GM18498 (cell line): Measurements from ENCODE around the gene COL4A2.

Source experiments
- ATAC-seq: cut with Tn5 transposase; IDR thresholded peaks from one replicate; pipeline ENCODE4 v1.9.1; 2021; ENCODE audit warnings: mild to moderate bottlenecking, moderate library complexity; ENCODE audit not compliant: unreplicated experiment

COL4A2 gene

DNA sequence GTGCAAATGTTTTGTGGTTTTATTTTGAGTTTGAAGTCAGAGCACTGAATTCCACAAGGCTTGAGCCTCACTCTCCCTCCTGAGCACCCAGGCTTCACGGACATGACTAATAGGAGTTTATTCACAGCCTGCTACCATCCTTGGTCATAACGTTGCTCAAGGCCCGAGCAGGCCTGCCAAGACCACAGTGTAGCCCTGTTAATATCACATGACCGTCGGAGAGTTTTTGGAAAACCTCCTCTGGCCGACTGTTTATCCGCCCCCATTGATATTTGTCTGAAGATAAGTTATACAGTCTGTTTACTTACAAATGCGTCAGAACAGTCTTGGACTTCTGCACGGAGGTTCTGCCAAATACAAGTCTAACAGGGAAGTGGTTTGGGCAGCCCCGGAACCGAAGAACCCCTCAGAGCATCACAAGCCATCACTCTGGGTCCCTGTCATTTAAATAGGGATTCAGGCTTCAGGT lies 89.9 kb downstream of the COL4A2 start:
- ATAC-seq, result no peak

DNA sequence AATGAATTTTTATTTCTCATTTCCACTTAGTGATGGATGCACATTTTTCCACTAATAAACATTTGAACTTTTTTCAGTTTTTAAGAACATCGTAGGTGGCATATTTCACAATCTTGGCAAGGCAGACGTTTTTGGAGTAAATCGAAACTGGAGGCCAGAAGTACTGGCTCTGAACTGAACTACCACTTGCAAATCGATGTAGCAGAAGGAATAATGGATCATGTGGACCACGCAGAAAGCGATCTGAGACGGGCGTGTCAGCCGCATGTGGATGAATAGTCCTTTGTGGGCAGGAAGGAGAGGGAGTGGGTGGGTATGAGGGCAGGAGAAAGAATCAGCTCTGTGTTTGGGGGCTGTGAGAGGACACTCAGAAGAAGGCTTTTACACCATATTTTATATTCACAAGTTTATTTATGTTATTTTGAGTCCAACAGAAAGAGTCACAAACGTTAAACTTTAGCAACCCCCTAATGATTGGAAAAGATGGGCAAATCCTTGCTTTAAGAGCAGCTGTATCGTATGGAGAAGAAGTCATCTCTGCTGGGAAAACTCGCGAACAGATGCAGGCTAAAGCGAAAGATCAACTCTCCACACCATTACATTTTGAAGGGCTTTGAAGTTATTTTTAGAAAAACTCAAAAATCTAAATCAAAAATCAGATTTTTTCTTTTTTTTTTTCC lies 90.5 kb downstream of the COL4A2 start:
- no peak for ATAC-seq

- ATAC-seq, result no peak
These were observed 91.8 kb downstream of the COL4A2 start for GRCh38 chr13:110398564-110399507.

DNA sequence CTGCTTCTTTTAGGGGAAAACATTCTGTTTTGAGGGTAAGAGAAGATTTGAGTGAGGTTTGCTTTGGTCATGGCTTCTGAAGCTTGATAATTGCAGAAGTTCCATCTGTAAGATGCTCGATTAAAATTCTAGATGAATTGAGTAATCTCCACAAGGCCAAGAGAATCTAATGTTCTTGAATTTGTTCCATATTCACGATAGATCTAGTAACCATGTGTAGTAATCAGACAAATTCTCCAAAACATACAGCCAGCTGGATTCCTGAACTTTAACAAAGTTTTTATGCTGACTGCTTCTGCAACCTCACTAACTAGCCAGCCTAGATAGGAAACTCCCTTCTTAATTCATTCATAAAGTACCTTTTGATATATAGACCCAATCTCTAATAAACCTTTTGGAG lies 92.7 kb downstream of the COL4A2 start:
- no peak for ATAC-seq

DNA sequence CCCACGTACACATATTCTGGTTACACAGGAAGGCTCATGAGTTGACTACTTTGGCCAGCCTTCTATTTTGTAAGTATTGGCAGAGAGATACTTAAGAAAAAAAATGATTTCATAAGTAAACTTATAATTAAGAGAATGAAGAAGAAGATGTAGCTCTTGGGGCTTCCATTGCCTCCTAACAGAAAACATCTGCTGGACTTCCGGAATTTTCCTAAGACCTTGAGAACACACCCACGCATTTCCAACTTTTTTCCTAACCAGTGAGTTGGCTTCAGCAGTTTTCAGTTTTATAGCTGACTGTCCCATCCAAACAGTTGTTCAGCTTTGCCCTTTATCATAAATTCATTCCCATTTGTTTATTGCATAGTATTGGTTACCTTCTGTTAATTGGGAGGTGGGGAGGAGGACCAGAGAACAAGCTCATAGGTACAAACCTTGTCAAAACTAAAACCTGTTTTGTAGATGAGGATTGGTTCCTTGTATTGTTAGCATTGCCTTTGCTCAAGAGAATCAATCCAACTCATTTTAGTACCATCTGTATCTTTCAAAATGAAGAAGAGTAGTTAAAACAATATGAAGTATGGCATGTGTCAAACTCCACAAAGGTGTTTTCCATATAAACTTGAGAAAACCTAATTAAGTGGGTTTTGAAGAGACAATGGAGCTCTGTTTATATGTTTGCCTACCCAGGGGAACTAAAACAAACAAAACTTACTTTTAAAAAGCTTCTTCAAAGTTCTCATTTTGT lies 93.9 kb downstream of the COL4A2 start:
- no peak for ATAC-seq

DNA sequence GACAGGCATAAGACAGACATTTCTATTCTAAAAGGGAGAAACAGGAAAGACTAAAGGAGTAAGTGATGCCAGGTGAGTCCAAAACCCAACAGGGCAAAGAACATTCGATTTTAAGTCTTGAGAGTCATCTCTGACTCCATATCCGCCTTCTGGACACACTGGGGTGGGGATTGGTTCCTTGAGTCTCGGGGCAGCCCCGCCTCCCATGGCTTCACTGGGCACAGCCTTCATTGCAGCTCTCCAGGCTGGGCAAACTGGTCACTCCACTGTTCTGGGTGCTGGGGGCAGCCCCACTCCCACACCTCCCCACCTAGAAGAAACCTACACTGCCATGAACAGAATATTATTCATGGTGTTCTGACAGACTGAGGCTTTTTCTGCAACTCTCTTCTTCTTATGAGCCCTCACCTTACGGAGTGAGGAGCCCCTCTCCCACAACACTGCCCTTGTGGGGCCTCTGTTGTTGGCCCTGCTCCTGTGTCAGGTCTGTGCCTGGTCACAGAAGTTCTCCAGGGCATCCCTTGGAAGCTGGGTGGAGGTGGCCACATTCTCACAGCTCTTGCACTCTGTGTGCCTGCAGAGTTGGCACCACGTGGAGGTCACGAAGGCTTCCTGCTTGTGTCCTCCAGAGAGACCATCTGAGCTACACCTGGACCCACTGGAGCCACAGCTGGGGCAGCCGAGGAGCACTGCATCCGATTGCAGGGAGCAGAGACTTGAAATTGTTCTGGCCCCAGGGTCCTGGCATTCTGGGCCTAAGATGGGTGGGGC lies 95.4 kb downstream of the COL4A2 start:
- ATAC-seq, result no peak

DNA sequence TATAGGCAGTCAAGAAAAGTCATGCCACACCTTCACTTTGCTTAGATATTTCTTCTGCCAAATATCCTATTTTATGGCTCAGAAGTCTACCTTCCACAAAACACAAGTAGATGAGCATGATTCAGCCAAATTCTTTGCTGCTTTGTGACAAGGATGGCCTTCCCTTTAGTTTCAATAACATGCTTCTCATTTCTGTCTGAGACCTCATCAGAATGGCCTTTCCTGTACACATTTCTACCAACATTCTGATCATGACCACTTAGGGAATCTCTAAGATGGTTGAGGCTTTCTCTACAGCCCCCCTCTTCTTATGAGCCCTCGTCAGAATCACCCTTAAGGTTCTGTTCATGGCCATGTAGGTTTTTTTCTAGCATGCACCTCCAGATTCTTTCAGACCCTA lies 96.2 kb downstream of the COL4A2 start:
- ATAC-seq, result no peak

DNA sequence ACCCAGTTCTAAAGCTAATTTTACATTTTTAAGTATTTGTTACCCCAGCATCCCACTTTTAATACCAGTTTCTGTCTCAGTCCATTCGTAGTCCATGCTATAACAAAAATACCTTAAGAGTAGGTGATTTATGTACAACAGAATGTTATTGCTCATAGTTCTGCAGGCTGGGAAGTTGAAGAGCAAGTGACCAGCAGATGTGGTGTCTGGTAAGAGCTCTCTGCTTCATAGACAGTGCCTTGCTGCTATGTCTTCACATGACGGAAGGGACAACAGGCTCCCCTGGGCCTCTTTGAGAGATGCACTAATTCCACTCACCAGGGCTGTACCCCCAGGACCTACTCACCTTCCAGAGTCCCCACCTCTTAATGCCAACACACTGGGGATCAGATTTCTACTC lies 96.6 kb downstream of the COL4A2 start:
- ATAC-seq, result no peak

GRCh38 chr13:110404321-110404720 lies 97.2 kb downstream of the COL4A2 start:
- no peak for ATAC-seq

DNA sequence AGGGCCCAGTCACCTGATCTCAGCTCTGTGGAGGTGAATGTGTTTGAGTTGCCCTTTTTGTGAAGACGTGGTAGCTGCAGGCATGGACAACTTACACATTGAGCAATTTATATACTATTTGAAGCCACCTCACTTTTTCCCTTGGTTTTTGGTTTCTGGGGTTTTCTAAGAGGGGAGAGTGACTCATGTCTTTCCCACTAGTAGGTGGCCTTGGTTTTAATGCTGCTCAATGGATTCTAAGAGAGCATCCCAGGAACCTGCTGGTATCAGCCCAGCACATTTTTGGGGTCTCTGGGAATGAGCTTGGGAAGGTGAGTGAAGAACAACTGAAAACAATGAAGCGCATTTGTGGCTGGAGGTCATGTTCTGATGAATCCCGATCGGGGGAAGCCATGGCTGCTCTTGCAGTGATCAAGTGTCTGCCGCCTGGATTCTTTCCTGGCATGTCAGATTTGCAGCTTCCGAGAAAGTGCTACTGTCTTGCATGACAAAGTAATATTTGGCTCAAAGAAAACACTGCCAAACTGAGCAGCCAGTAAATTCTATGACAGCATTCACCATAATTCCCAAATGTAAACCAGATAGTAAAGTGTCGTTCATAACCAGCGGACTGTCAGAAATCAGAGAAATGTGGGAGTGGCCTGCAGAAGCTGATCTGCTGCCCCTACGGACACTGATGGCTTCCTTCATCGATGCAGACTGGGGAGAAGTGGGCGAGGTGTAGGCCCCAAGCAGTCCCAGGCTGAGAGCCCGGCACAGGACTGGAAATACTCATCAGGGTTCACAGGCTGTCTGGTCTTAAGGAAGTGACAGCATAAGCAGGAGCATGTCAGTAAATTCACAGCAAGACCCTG lies 98.7 kb downstream of the COL4A2 start:
- no peak for ATAC-seq

- no peak for ATAC-seq
These were observed 99.9 kb downstream of the COL4A2 start for GRCh38 chr13:110407021-110407420.

- no peak for ATAC-seq
These were observed 100.4 kb downstream of the COL4A2 start for GRCh38 chr13:110407531-110407930.

- ATAC-seq, result no peak
These were observed 101.2 kb downstream of the COL4A2 start for GRCh38 chr13:110408286-110408685.

DNA sequence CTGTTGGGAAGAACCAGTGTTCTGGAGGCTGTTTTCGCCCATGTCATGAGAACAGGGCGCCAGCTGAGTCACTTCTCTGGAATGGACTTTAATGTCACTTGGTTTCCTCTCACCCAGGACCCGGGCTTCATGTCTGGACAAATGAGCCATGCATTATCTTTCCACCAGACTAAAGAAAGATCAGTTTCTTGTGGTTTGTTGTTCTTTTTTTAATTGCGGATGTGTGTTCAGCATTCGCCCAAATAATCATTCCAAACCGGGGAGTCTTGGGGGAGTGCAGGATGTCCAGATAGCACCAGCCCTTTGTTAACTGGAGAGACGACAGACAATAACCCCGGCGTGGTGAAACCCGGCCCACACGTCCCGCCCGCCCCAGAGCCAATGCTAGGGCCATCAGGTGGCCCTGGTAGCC lies 102.5 kb downstream of the COL4A2 start:
- ATAC-seq, result no peak

DNA sequence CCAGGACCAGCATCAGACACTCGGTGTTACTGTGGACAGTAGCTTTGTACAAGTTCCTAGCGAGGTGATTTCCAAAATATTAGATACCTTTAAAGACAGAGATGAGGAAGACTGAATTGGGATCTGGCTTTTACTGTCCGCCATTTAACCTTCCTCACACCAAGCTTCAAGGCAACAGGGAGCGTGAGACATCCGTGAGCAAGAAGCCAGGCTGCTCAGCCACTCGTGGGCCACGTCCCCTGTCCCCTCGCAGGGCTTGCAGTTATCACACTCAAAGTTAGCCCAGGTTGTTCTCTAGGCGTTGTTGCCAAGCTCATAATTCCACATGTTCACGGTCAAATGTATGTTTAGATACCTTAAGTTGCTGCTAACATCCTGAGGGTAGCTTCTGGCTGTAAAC lies 102.9 kb downstream of the COL4A2 start:
- no peak for ATAC-seq

- ATAC-seq, result no peak
These were observed 104.0 kb downstream of the COL4A2 start for GRCh38 chr13:110410936-110411687.

- ATAC-seq, result peak; percentile 11
These were observed 104.6 kb downstream of the COL4A2 start for GRCh38 chr13:110411688-110412059.

DNA sequence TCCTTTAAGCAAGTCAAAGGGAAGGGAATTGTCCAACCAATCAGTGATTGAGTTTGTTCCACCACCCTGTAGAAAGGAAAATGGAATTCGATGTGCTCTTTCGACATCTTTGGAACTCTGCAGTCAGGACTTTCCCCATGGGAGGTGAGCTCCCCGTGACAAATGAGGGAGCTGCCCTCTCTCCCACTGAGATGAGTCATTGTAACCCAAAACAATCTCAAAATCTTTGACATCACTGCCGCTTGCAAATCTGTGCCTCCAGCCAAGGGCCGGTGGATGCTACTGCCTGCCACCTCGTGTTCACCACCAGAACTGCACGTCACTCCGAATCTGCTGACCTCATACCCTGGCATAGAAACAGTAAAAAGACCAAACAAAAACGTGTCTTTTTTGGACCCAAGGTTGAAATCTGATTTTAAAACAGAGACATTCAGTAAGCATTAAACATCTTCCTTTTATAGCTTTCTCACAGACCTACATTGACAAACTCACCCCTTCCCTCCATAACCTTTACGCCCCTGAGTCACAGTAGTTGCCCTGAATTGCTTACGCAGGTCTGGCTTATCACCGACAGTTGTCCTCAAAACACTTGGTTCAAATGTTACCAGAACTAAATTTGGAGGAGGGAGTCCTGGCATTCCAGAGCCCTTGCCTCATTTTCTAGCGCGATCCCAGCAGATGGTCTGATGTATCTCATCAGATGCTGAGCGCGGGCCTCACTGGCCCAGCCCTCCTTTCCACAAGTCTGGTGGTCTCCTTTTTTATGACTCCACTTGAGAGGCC lies 105.2 kb downstream of the COL4A2 start:
- ATAC-seq, result peak; percentile 84
